Measurements from ENCODE around the gene GBX2. TPM values are rescaled to one million over a fixed set of nuclear protein-coding genes. Genes with fewer than 3 reads are reported as not detected.

Gene GBX2
- total RNA-seq, 1 experiment from 2014 or later = 0.31 TPM

- Histone ChIP-seq H2BK20ac (ENCODE audit: low read depth, low read length, poor library complexity, severe bottlenecking) (no peak overlapping the region), H3K23ac (ENCODE audit: insufficient read length, low read depth, low read length) (no peak overlapping the region), H4K5ac (ENCODE audit: insufficient read length, low read depth, low read length) (no peak overlapping the region), H3K9me3 (ENCODE audit: control insufficient read depth, low read depth, low read length) (no peaks in the 10 kb centered on the region), H4K8ac (replicated peaks; ENCODE audit: insufficient read length, low read depth, low read length) (no peak overlapping the region), H4K20me1 (ENCODE audit: control insufficient read depth, insufficient read depth, insufficient read length) (no peaks in the 10 kb centered on the region), H4K91ac (ENCODE audit: insufficient read length, low read depth, low read length) (no peak overlapping the region), H3K18ac (ENCODE audit: insufficient read length, low read depth, low read length) (no peak overlapping the region), H2BK5ac (ENCODE audit: insufficient read length, low read length) (no peak overlapping the region), H3K79me1 (ENCODE audit: insufficient read depth, low read depth, low read length, poor library complexity, severe bottlenecking) (no peaks in the 10 kb centered on the region), H2BK15ac (ENCODE audit: low read depth, low read length) (no peak overlapping the region), H3K27ac (ENCODE audit: insufficient read length, low read depth, low read length) (no peak overlapping the region), H3K14ac (ENCODE audit: insufficient read depth, low read length) (no peak overlapping the region), H2BK120ac (ENCODE audit: low read depth, low read length, poor library complexity, severe bottlenecking) (no peak overlapping the region), H2AK5ac (ENCODE audit: insufficient read length, low read length) (no peak overlapping the region), H3K9ac (ENCODE audit: extremely low read depth, insufficient read length, low read length) (no peak overlapping the region), H3T11ph (ENCODE audit: low read length) (no peak overlapping the region), H3K4ac (ENCODE audit: low read depth, low read length) (no peak overlapping the region), H3K27me3 (ENCODE audit: insufficient read depth, low read length) (no peaks in the 10 kb centered on the region), H3K4me1 (ENCODE audit: insufficient read depth, low read length) (no peaks in the 10 kb centered on the region; the same call in 1 of the 2 replicates), H3K4me2 (ENCODE audit: insufficient read depth, insufficient read length, low read length) (no peak overlapping the region), H3K56ac (ENCODE audit: insufficient read length, low read depth, low read length) (no peak overlapping the region), H3K23me2 (ENCODE audit: insufficient read length, low read depth, low read length, poor library complexity, severe bottlenecking) (no peaks in the 10 kb centered on the region), H3K79me2 (ENCODE audit: insufficient read depth, low read length) (no peaks in the 10 kb centered on the region), H2BK12ac (ENCODE audit: insufficient read length, low read depth, low read length) (no peak overlapping the region), H2AFZ (ENCODE audit: low read length) (no peak overlapping the region)
- H3K9me3 Mint-ChIP-seq = no peaks in the 10 kb centered on the region
- no peak overlapping the region for H3K4me3 Mint-ChIP-seq
- TF ChIP-seq CTCF (conservative IDR thresholded peaks at IDR 0.05) = no peak
- WGBS (ENCODE audit: extremely low coverage, insufficient read length, low lambda C conversion rate) = no CpG with 5 or more reads among the region's 3 CpGs
- peaks cover 23 to 24% of the 10 kb centered on the region in 2 experiments for H3K4me1 Mint-ChIP-seq
- H3K27me3 Mint-ChIP-seq (ENCODE audit: low read depth) = peaks cover 32% of the 10 kb centered on the region
- DNase-seq = no peak
- H3K27ac Mint-ChIP-seq = no peak overlapping the region
- peaks cover 5 to 10% (median 9%) of the 10 kb centered on the region in 3 experiments for H3K36me3 Mint-ChIP-seq (ENCODE audit: insufficient read depth in 1 of 3, low read depth in 3 of 3)
Observed at GRCh38 chr2:236122236-236122635, 46.0 kb downstream of the GBX2 start.
